Prostate gland (tissue), 2 donors: ENCODE data around the gene KATNB1. TPM values are rescaled to one million over a fixed set of nuclear protein-coding genes. Genes with fewer than 3 reads are reported as not detected.

Experiments used
- DNase-seq: peaks from one replicate; pipeline ENCODE4 v3.0.0-alpha.2; 2019; ENCODE audit warnings: low spot score
- H3K27ac ChIP-seq, 2 donors: fragments of 200-600 bp; sonication (generic); 2 replicates each; pipeline ENCODE4 v1.5.1; 2017 to 2019
- H3K27me3 ChIP-seq: fragments of 200-600 bp; sonication (generic); replicated peaks from 2 replicates; pipeline ENCODE4 v1.5.1; 2019; ENCODE audit not compliant: insufficient read depth
- H3K36me3 ChIP-seq, 2 donors: fragments of 200-600 bp; sonication (generic); 1 replicate in 1 of 2; 2 replicates in 1 of 2; pipeline versions ENCODE4 v1.5.1 to v1.8.1; 2017 to 2019
- H3K4me1 ChIP-seq: fragments of 200-600 bp; sonication (generic); replicated peaks from 2 replicates; pipeline ENCODE4 v1.5.1; 2019
- H3K4me3 ChIP-seq, 2 donors: fragments of 200-600 bp; sonication (generic); 2 replicates each; pipeline ENCODE4 v1.5.1; 2017 to 2019
- H3K9me3 ChIP-seq: fragments of 200-600 bp; sonication (generic); 2 replicates; pipeline ENCODE4 v1.5.1; 2017
- CTCF ChIP-seq, 4 experiments: fragments of 200-600 bp in 2 of 4; fragments of 450-650 bp in 2 of 4; sonication (generic) in 2 of 4; IDR thresholded peaks; 1 replicate in 3 of 4; 2 replicates in 1 of 4; pipeline ENCODE4 v1.5.1; 2016 to 2019; ENCODE audit warnings: antibody characterized with exemption in 4 of 4, mild to moderate bottlenecking in 2 of 4, moderate library complexity in 2 of 4
- POLR2A ChIP-seq: fragments of 450-650 bp; IDR thresholded peaks from one replicate; pipeline ENCODE4 v1.6.1; 2016; ENCODE audit warnings: antibody characterized with exemption, mild to moderate bottlenecking
- POLR2AphosphoS5 ChIP-seq: sonication (generic); formaldehyde crosslinking; IDR thresholded peaks from one replicate; pipeline ENCODE4 v1.6.1; 2017; ENCODE audit warnings: antibody characterized with exemption
- WGBS: methylation state at CpG from one replicate; pipeline ENCODE4 v1.1.5; 2018; 5-methylcytosine and 5-hydroxymethylcytosine counted together
- intact Hi-C: fragments of 100-400 bp; cut with DNase I; formaldehyde crosslinking; loops from one replicate; pipeline ENCODE4 v1.14.2; 2022
- total RNA-seq, 2 donors: library from RNA; depleted of rRNA; stranded (reverse); fragments of >200 nt; gene quantifications; one replicate each; pipeline ENCODE4 v1.1.0, GENCODE V29; 2016

Gene KATNB1
- total RNA-seq, 2 donors from 2014 or later, result 22.7 to 30.2 TPM

GRCh38 chr16:57688987-57689761 lies 46.4 kb upstream of the KATNB1 start:
- 34% methylated on average over 15 of the region's 15 CpGs for WGBS
- Histone ChIP-seq H3K4me3 (no peak overlapping the region), H3K4me1 (no peaks in the 10 kb centered on the region), H3K27ac (no peak overlapping the region), H3K36me3 (no peaks in the 10 kb centered on the region), H3K9me3 (no peaks in the 10 kb centered on the region), H3K27me3 (no peaks in the 10 kb centered on the region)
- DNase-seq, result no peak
- TF ChIP-seq CTCF (IDR thresholded peaks at IDR 0.05) (no peak), POLR2AphosphoS5 (no peak), POLR2A (no peak)
- intact Hi-C loops, result no loop called here

GRCh38 chr16:57689762-57690558 lies 45.6 kb upstream of the KATNB1 start:
- no peak for TF ChIP-seq CTCF (IDR thresholded peaks at IDR 0.05)
- no peak for TF ChIP-seq POLR2AphosphoS5
- TF ChIP-seq POLR2A, result no peak
- no peak for DNase-seq
- Histone ChIP-seq H3K9me3 (no peaks in the 10 kb centered on the region), H3K4me1 (no peaks in the 10 kb centered on the region), H3K4me3 (no peak overlapping the region), H3K36me3 (no peaks in the 10 kb centered on the region), H3K27ac (no peak overlapping the region), H3K27me3 (no peaks in the 10 kb centered on the region)
- 67% methylated on average over 13 of the region's 13 CpGs for WGBS
- intact Hi-C loops, result no loop called here

- 82% methylated on average over 4 of the region's 4 CpGs for WGBS
- no peak overlapping the region for H3K27ac ChIP-seq
Measured at GRCh38 chr16:57690782-57691471, 44.6 kb upstream of the KATNB1 start.

GRCh38 chr16:57692636-57693035 lies 42.9 kb upstream of the KATNB1 start:
- H3K36me3 ChIP-seq, result no peaks in the 10 kb centered on the region
- 62% methylated on average over 2 of the region's 2 CpGs for WGBS
- DNase-seq, result no peak

More at GRCh38 chr16:57690782-57691471, 44.6 kb upstream of the KATNB1 start:
- no peak for DNase-seq
- Histone ChIP-seq H3K4me1 (no peaks in the 10 kb centered on the region), H3K9me3 (no peaks in the 10 kb centered on the region), H3K36me3 (no peaks in the 10 kb centered on the region), H3K27me3 (no peaks in the 10 kb centered on the region), H3K4me3 (no peak overlapping the region)
- TF ChIP-seq CTCF (IDR thresholded peaks at IDR 0.05), result no peak
- TF ChIP-seq POLR2A, result no peak
- no peak for TF ChIP-seq POLR2AphosphoS5
- intact Hi-C loops, result no loop called here

More at GRCh38 chr16:57692636-57693035, 42.9 kb upstream of the KATNB1 start:
- TF ChIP-seq POLR2AphosphoS5 (no peak), POLR2A (no peak), CTCF (IDR thresholded peaks at IDR 0.05) (no peak)
- no peak overlapping the region for H3K27ac ChIP-seq
- intact Hi-C loops, result no loop called here
- no peaks in the 10 kb centered on the region for H3K9me3 ChIP-seq
- H3K4me3 ChIP-seq, result no peak overlapping the region
- no peaks in the 10 kb centered on the region for H3K27me3 ChIP-seq
- no peaks in the 10 kb centered on the region for H3K4me1 ChIP-seq
